SK-N-SH (cell line): ENCODE results near the gene NRN1L. TPM values are rescaled to one million over a fixed set of nuclear protein-coding genes. Genes with fewer than 3 reads are reported as not detected.

Source experiments
- CTCF ChIA-PET: fragments of 300-600, 350-600 bp; formaldehyde crosslinking; extraction: SDS; loops from one replicate; lab custom pipeline; 2021; lab: Yijun Ruan, JAX
- POLR2A ChIA-PET: fragments of 350-600 bp; sonication (Branson Sonifier 250); formaldehyde crosslinking; extraction: SDS; loops from one replicate; lab custom pipeline; 2020; ENCODE audit warnings: antibody characterized with exemption, inconsistent platforms; lab: Yijun Ruan, JAX
- DNase-seq: peaks from one replicate; pipeline ENCODE4 v3.0.0; 2012
- H2AFZ ChIP-seq: fragments of 200-600 bp; sonication (generic); 2 replicates; pipeline ENCODE4 v1.8.1; 2016; ENCODE audit warnings: antibody characterized with exemption, mild to moderate bottlenecking, low read depth
- H3F3A ChIP-seq: fragments of 200-600 bp; sonication (generic); replicated peaks from 2 replicates; pipeline ENCODE3; 2016; ENCODE audit warnings: antibody characterized with exemption, mild to moderate bottlenecking; ENCODE audit not compliant: insufficient read depth
- H3K27ac ChIP-seq, 2 experiments: fragments of 200-500 bp in 1 of 2; fragments of 200-600 bp in 1 of 2; sonication (Bioruptor generic) in 1 of 2; sonication (generic), shearing (Covaris generic) in 1 of 2; 2 replicates each; pipeline versions ENCODE4 v1.5.1 to v1.6.1; 2014 to 2016; ENCODE audit warnings: low read depth in 2 of 2, inconsistent platforms in 1 of 2, low read length in 1 of 2, mild to moderate bottlenecking in 1 of 2, mixed read lengths in 1 of 2
- H3K27me3 ChIP-seq: fragments of 200-600 bp; sonication (generic), shearing (Covaris generic); 2 replicates; pipeline ENCODE4 v1.6.1; 2016; ENCODE audit warnings: mixed run types; ENCODE audit not compliant: insufficient read depth
- H3K36me3 ChIP-seq, 2 experiments: fragments of 200-500 bp in 1 of 2; fragments of 200-600 bp in 1 of 2; sonication (Bioruptor generic) in 1 of 2; sonication (generic) in 1 of 2; replicated peaks in 1 of 2; 2 replicates each; pipeline versions ENCODE3 to v1.5.1; 2014 to 2016; ENCODE audit warnings: low read length in 1 of 2, mild to moderate bottlenecking in 1 of 2; ENCODE audit not compliant: insufficient read depth in 2 of 2, control insufficient read depth in 1 of 2
- H3K4me1 ChIP-seq, 2 experiments: fragments of 200-500 bp in 1 of 2; fragments of 200-600 bp in 1 of 2; sonication (Bioruptor generic) in 1 of 2; sonication (generic), shearing (Covaris generic) in 1 of 2; 2 replicates each; pipeline versions ENCODE4 v1.5.1 to v1.6.1; 2014 to 2016; ENCODE audit warnings: low read depth in 1 of 2, low read length in 1 of 2, mixed run types in 1 of 2; ENCODE audit not compliant: insufficient read depth in 2 of 2, control insufficient read depth in 1 of 2
- H3K4me2 ChIP-seq: fragments of 200-600 bp; sonication (generic), shearing (Covaris generic); 2 replicates; pipeline ENCODE4 v1.6.1; 2017; ENCODE audit warnings: mixed run types
- H3K4me3 ChIP-seq, 2 experiments: fragments of 200-500 bp in 1 of 2; fragments of 200-600 bp in 1 of 2; sonication (Bioruptor generic) in 1 of 2; sonication (generic), shearing (Covaris generic) in 1 of 2; 2 replicates each; pipeline versions ENCODE4 v1.5.1 to v1.8.1; 2014 to 2016; ENCODE audit warnings: low read depth in 2 of 2, inconsistent platforms in 1 of 2, low read length in 1 of 2, mild to moderate bottlenecking in 1 of 2, mixed read lengths in 1 of 2, moderate library complexity in 1 of 2
- H3K79me2 ChIP-seq: fragments of 200-600 bp; sonication (generic); 2 replicates; pipeline ENCODE4 v1.8.1; 2017; ENCODE audit warnings: mild to moderate bottlenecking; ENCODE audit not compliant: insufficient read depth
- H3K9ac ChIP-seq: fragments of 200-600 bp; sonication (generic); 2 replicates; pipeline ENCODE4 v1.6.1; 2017; ENCODE audit warnings: mixed run types
- H3K9me2 ChIP-seq: fragments of 200-600 bp; sonication (generic); 2 replicates; pipeline ENCODE4 v1.6.1; 2017; ENCODE audit warnings: mixed run types
- H3K9me3 ChIP-seq: fragments of 200-600 bp; sonication (generic); 2 replicates; pipeline ENCODE4 v1.6.1; 2017; ENCODE audit warnings: mixed run types, mild to moderate bottlenecking, moderate library complexity
- H4K20me1 ChIP-seq: fragments of 200-600 bp; sonication (generic); 2 replicates; pipeline ENCODE4 v1.6.1; 2017; ENCODE audit warnings: mild to moderate bottlenecking, mixed run types; ENCODE audit not compliant: insufficient read depth
- FOXM1 ChIP-seq: IDR thresholded peaks from 2 replicates; pipeline ENCODE4 v1.4.0; 2012; ENCODE audit warnings: low read depth, mild to moderate bottlenecking
- GATA2 ChIP-seq: sonication (generic); formaldehyde crosslinking; IDR thresholded peaks from 2 replicates; pipeline ENCODE4 v1.5.0; 2020; ENCODE audit warnings: mild to moderate bottlenecking, missing genetic modification reagents
- IRF3 ChIP-seq: fragments of 150-350 bp; IDR thresholded peaks from 2 replicates; pipeline ENCODE4 v1.6.1; 2016; ENCODE audit warnings: mild to moderate bottlenecking, low read depth, low read length
- NFIC ChIP-seq: IDR thresholded peaks from 2 replicates; pipeline ENCODE4 v1.4.0; 2012; ENCODE audit warnings: borderline replicate concordance
- NRF1 ChIP-seq: IDR thresholded peaks from 2 replicates; pipeline ENCODE4 v1.6.1; 2012; ENCODE audit warnings: low read depth, mild to moderate bottlenecking, low read length
- REST ChIP-seq: IDR thresholded peaks from 2 replicates; pipeline ENCODE4 v1.6.1; 2012; ENCODE audit warnings: mild to moderate bottlenecking, low read depth, low read length, moderate library complexity
- RXRA ChIP-seq: IDR thresholded peaks from 2 replicates; pipeline ENCODE4 v1.4.0; 2012; ENCODE audit warnings: low read depth, mild to moderate bottlenecking, borderline replicate concordance
- TEAD4 ChIP-seq: IDR thresholded peaks from 2 replicates; pipeline ENCODE4 v1.4.0; 2012; ENCODE audit warnings: mild to moderate bottlenecking, borderline replicate concordance; ENCODE audit not compliant: insufficient read depth
- USF1 ChIP-seq: IDR thresholded peaks from 2 replicates; pipeline ENCODE4 v1.4.0; 2012; ENCODE audit warnings: low read depth, borderline replicate concordance
- USF2 ChIP-seq: fragments of 150-350 bp; IDR thresholded peaks from 2 replicates; pipeline ENCODE4 v1.6.1; 2017; ENCODE audit warnings: antibody characterized with exemption, low read length, low read depth, borderline replicate concordance
- ZBTB33 ChIP-seq: IDR thresholded peaks from 2 replicates; pipeline ENCODE4 v1.4.0; 2012; ENCODE audit warnings: low read depth, borderline replicate concordance
- WGBS: methylation state at CpG from one replicate; pipeline ENCODE4 v1.1.6; 2017; ENCODE audit warnings: low lambda C conversion rate; 5-methylcytosine and 5-hydroxymethylcytosine counted together
- polyA plus RNA-seq, 3 experiments: library from polyadenylated mRNA; depleted of rRNA; stranded (reverse); fragments of >200 nt; gene quantifications; 2 replicates each; pipeline ENCODE4 v1.2.3, GENCODE V29; 2012

The NRN1L gene
- polyA plus RNA-seq, 1 of the 3 experiments (the other 2 are of a cell fraction), result 0.41 TPM

GRCh38 chr16:67843343-67843765 is 41.3 kb upstream of the NRN1L start:
- 39% methylated on average over 9 of the region's 11 CpGs for WGBS
- POLR2A ChIA-PET, result no interaction called here
- TF ChIP-seq GATA2 (no peak), USF2 (no peak), NRF1 (no peak), USF1 (no peak), TEAD4 (no peak), IRF3 (no peak), FOXM1 (no peak), RXRA (no peak), NFIC (no peak), REST (no peak), ZBTB33 (no peak)

More at GRCh38 chr16:67843343-67843765, 41.3 kb upstream of the NRN1L start:
- Histone ChIP-seq H3K36me3 (peaks cover 0 to 5% of the 10 kb centered on the region in 2 experiments), H3K79me2 (peaks cover 50% of the 10 kb centered on the region), H3F3A (peaks cover 28% of the 10 kb centered on the region), H4K20me1 (peaks cover 7% of the 10 kb centered on the region), H3K27me3 (no peaks in the 10 kb centered on the region), H3K9me2 (no peaks in the 10 kb centered on the region), H3K9ac (peak overlapping the region; percentile 93), H3K4me2 (peak overlapping the region; percentile 91), H3K4me1 (peaks cover 32 to 42% of the 10 kb centered on the region in 2 experiments), H3K4me3 (peak overlapping the region; percentile 77 to 97), H2AFZ (no peak overlapping the region), H3K9me3 (no peaks in the 10 kb centered on the region), H3K27ac (peak overlapping the region; percentile 98 to 99; a peak in 3 of 4 replicates)
- CTCF ChIA-PET, result interaction anchor here (1.0 to 6.3 kb wide), 5 partner anchors 9 to 40 kb away, joined by 3 to 66 read pairs (median 4); no protein-coding TSS in a partner anchor
- no peak for DNase-seq
